Activated CD8-positive, alpha-beta memory T cell treated with anti-CD3 and anti-CD28 coated beads, Interleukin-2, amount 50 U/mL, for 24 hours (primary cell): ENCODE measurements around the gene DIAPH1.

Source experiments
- DNase-seq: peaks from one replicate; pipeline ENCODE4 v3.0.0-alpha.2; 2020; ENCODE audit errors: extremely low read depth

The DIAPH1 gene

DNA sequence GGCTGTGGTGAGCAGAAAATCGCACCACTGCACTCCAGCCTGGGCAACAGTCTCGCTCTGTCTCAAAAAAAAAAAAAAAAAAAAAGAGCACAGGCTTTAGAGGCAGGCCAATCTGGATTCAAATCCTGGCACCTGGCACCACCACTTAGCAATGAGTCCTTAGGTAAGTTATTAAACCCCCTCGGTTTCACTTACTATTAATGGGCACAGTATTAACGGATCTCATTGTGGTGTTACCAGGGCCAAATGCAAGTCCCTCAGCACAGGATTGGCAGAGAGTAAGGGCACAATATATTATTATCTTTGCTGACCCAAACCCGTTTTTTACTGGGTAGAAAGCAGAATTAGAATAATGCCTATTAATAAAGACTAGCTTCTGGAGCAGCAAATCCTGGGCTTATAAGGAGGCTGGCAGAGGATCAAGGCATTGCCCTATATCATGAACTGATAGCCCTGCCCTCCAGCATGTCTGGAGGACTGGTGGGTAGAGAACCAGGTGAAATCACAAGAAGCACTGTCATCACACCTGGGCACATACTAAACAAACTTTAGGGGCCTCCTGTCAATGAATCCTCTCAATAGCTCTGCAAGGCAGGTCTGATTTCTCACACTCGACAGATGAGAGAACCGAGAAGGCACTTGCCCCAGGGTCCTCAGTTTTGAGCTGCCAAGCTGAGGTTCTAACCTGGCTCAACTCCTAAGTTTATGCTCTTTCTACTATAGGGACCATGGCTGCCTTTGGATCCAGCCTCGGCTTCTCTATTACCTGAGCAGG is 112.2 kb downstream of the DIAPH1 start:
- DNase-seq = no peak

DNA sequence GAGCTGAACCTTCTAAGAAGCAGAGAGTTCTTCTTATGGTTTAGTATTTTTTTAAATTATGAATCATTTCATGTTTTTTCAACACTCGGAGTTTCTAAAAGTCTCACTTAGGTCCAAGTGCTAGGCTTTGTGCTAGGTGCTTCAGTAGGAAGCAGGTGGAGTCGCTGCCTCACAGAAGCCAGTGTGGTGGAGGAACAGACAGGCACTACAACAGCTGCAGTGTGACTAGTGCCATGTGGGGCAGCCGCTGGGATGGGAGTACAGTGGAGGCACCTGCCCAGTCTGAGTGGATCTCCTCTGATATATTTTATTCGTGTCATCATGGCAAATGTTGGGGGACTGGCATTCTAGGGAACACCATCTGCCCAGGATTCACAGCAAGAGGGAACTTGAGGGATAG is 114.6 kb downstream of the DIAPH1 start:
- DNase-seq = no peak

DNA sequence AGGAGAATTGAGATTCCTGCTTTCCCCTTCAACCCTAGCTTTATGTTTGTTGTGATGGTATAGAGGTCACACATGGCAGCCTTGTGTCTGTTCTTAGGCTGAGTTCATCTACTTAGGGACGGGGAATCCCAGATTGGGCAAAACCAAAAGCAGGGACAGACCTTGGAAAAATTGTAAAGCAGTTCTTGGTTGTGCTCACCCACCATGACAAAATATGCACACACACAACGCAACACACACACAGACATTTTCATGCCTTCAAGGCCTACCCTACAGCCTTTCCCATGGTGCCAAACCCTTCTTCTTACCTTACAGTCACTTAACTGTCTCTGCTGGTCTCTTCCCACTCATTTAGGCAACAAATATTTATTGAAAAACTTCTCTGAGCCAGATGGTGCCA is 115.1 kb downstream of the DIAPH1 start:
- DNase-seq = no peak

DNA sequence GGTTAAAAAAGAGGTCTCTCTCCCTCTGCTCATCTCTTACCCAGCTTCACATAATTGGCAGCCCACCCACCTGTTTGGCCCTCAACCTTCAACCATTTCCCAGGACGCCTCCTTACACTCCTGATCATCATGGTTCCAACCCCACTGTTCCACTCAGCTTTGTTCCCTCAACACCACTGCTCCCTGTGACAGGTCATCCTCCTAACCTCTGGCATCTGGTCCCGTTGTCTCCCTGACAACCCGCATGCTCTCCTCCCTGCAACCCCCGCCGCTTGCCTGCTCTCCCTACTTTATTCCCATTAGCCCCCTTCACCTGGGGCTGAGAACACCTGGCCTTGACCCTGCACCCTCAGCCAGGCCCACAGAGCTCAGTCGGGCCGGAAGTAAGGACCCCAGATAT is 117.0 kb downstream of the DIAPH1 start:
- DNase-seq = no peak

DNA sequence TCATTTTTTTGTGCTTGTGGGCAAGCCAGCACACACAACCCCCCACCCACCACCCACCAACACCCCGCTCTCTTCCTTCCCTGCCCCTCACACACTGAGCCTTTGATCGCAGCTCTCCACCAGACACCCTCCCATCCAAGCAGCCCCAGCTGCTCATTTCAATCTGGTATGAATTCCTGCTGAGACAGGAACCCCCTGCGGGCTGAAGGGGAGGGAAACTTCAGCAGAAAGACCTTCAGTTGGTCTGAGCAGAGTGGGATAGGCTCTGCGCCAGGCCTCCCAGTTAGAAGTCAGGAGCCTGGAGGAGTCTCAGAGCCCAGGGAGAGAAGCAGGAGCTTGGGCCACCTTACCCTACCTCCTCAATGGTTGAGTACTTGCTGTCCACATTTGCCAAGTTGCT is 122.8 kb downstream of the DIAPH1 start:
- DNase-seq = no peak

DNA sequence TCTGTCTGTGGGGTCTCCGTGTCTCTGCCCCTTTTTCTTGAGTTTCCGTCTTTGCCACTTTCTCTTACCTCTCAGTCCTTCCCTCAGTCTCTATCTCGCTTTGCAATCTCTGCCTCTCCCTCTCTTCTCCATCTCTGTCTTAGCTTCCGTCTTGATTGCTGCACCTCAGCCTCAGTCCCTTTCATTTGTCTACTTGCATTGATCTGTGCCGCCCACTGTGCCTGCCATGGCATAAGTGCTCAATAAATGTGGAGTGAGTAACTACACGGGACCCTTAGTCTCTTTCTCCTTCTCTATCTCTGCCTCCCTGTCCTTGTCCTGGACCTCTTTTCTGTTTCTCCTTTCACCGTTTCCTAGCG is 123.4 kb downstream of the DIAPH1 start:
- no peak for DNase-seq

DNA sequence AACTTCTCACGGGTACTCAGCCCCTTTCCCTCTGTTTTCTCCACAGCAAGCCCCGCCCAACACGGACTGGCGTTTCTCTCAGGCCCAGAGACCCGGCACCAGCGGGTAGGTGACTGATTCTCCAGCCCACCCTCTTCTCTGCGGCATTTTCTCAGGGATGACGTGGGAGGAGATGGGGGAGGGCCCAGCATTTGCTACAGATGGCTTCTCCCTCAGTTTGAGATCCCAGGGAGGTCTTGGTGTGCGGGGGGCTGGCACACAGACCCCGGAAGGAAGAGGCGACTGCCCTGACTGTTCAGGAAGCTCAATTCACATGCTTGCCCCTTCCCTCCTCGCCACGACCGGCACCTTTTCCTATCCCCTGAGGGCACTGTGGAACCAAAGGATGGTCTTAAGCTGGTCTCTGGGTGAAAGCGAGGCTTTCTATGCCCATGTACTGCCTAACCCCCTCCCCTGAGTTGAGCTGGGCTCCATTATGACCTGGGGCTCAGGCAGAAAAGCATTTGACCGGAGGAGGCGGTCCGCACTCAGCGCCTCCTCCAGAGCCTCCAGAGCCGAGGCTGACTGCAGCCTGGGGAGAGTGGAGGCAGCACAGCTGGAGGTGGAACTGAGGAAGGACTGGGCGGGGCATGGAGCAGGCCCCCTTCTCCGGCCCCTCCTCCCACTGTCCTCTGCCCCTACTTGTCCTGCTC is 123.9 kb downstream of the DIAPH1 start:
- no peak for DNase-seq

DNA sequence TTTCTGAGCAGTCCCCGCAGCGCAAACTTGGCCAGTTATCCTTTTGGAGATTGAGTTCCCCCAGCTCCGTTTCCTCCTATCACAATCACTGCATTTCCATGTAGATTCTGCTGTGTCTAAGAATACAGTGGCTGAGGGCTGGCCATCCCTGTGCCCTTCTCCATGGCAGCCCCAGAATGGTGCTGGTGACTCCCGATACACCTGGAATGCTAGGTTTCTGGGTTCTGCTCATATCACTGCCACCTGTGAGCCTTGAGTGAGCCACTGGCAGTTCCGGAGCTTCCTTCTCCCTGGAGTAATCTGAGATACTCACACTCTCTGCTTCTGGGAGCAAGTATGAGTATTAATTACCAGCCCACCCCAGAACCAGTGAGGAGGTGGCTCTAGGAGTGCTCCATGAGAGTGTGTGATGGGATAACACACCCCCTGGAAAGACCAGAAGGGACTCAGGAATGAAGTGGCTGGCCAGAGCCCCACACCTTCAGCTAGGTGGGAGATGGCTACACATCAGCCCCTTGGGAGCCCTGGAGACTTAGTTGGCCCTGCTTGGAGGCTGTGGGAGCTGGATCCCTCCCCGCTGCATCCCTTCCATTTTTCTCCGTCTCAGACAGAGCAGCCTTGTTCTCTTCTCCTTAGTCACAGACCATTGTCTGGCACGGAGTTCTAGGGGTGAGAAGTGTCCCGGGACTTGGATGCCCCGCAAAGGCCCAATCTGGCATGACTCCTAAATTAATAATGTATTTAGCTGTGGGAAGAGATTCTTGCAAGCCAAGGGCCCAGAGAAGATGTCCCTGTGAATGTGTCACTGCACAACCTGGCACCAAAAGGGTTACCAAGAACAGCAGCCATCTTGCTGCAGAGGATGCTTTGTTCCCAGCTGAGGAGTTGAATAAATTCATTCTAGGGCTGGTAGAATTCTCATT is 125.0 kb downstream of the DIAPH1 start:
- no peak for DNase-seq

DNA sequence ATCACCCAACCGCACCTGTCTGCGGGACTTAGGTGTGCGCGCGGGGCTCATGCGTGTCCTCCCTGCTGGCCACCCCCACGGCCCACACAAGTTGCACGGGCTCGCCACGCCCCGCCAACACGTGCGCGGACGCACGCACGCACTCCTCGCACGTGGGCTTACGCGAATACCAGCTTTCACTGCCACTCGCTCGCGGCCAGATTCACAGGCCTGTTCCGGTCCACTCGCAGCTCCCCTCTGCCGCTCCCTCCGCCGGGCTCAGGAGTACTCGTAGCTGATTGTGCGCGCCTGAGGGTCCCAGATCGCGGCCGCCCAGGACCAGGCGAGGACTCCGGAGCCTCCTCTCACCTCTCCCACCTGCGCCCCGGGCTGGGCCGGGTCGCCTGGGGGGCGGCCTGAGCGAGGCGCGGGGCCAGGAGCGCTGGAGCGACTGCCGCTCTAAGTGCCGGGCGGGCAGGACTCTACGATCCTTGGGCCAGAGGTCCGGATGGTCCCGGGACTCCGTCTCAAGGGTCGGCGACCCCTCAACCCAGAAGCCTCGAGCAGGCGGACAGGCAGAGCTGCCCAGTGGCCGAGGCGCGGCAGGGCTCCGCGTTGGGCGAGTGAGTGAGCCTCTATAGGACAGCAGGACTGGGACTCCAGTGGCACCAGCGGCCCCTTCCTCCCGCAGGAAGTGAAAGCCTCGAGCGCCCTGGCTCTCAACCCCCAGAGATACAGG is 126.5 kb downstream of the DIAPH1 start:
- no peak for DNase-seq

DNA sequence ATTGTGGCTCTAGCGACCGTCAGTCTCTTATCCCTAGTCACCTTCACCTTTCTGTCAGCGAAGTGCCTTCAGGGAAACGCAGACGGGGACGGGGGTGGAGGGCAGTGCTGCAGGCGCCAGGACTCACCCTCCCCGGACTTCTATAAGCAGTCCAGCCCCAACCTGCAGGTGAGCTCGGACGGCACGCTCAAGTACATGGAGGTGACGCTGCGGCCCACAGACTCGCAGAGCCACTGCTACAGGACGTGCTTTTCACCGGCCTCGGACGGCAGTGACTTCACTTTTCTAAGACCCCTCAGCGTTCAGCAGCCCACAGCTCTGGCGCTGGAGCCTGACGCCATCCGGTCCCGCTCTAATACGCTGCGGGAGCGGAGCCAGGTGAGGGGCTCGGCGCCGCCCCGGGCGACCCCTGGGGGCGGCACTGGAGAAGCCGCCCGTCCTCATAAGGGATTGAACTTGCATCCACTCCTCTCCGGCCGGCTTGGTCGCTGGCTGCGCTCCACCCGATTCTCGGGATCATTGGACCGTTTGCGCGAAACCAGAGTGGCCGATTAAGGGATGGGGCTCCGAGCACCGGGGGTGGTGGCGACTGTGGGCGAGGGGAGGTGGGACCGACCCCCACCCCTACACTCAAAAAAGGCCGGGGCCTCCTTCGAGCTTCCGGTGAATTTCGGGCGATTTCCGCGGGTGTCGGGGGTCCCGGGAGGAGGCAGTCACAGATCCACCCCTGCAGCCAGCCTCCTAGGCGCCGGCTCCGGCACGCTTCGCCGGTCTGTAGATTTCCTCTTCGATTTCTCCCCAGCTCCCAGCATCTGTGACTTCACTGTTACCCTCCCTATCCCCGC is 127.3 kb downstream of the DIAPH1 start:
- no peak for DNase-seq

DNA sequence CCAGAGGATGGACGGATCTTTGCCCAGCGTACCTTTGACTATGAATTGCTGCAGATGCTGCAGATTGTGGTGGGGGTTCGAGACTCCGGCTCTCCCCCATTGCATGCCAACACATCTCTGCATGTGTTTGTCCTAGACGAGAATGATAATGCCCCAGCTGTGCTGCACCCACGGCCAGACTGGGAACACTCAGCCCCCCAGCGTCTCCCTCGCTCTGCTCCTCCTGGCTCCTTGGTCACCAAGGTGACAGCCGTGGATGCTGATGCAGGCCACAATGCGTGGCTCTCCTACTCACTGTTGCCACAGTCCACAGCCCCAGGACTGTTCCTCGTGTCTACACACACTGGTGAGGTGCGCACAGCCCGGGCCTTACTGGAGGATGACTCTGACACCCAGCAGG is 128.0 kb downstream of the DIAPH1 start:
- DNase-seq = no peak

DNA sequence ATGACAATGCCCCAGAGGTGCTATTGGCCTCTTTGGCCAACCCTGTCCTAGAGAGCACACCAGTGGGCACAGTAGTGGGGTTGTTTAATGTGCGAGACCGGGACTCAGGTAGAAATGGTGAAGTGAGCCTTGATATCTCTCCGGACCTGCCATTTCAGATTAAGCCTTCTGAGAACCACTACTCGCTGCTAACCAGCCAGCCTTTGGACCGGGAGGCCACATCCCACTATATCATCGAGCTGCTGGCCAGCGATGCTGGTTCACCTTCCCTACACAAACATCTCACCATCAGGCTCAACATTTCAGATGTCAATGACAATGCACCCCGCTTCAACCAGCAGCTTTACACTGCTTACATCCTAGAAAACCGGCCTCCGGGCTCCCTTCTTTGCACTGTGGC is 128.5 kb downstream of the DIAPH1 start:
- no peak for DNase-seq

DNA sequence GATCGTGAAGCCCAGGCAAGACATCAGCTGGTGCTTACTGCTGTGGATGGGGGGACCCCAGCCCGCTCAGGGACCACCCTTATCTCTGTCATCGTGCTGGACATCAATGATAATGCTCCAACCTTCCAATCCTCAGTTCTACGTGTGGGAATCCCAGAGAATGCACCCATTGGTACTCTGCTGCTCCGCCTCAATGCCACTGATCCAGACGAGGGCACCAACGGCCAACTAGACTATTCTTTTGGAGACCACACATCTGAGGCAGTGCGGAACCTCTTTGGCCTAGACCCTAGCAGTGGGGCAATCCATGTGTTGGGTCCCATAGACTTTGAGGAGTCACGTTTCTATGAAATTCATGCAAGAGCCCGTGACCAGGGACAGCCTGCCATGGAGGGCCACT is 129.0 kb downstream of the DIAPH1 start:
- no peak for DNase-seq

DNA sequence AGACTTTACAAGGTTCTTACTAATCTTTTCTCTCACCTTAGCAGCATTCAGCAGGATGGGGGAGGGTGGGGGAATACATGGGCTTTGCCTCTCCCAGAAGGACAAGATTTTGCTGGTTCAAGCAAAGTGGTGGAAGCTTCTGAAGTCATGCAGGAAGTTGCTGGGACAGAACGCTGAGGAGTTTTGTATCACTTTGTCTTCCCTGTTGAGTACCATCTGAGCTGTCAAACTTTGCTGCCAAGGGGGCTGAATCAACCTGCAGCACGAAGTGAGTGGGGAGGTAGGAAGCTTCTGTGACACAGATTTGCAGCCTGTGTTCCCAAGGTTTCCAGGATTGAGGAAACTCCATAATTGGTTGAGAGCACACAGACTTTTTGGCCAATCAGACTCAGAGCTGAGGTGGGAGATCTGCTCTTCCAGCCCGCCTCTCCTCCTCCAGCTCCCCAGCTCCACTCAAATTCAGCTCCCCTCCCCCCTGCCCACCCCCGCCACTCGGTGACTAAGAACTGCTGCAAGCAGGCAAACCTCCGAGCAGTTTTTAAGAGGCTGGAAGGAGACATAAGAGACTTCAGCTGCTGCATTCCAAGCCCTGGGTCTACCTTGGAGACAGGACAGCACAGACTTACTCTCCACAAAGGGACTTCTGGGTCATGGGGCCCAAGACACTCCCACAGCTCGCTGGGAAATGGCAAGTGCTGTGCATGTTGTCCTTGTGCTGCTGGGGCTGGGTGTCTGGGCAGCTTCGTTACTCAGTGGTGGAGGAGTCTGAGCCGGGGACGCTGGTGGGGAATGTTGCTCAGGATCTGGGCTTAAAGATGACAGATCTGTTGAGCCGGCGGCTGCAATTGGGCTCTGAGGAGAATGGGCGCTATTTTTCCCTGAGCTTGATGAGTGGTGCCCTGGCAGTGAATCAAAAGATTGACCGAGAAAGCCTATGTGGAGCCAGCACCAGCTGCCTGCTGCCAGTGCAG is 129.9 kb downstream of the DIAPH1 start, which contains the start of gene PCDHGC5:
PCDHGC5 (plus strand) TSS at position 491 of the 971 bp plus-strand sequence; CDS start at position 651, 160 bp downstream.
- no peak for DNase-seq

DNA sequence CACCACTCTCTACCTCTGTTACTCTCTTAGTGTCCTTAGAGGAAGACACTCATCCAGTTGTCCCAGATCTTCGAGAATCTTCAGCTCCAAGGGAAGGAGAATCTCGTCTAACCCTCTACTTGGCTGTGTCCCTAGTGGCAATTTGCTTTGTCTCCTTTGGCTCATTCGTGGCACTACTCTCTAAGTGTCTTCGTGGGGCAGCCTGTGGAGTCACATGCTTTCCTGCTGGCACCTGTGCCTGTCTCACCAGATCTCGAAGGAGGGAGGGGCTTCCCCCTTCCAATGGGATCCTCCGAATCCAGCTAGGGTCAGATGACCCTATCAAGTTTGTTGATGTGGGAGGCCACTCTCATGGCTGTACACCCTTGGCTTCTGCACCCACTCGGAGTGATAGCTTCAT is 131.7 kb downstream of the DIAPH1 start:
- DNase-seq = no peak

DNA sequence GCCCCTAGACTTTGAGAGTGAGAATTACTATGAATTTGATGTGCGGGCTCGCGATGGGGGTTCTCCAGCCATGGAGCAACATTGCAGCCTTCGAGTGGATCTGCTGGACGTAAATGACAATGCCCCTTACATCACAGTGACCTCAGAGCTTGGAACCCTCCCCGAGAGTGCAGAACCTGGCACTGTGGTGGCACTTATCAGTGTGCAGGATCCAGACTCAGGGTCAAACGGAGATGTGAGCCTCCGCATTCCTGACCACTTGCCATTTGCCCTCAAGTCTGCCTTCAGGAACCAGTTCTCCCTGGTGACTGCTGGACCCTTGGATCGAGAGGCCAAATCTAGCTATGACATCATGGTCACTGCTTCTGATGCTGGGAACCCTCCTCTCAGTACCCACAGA is 132.7 kb downstream of the DIAPH1 start:
- no peak for DNase-seq

DNA sequence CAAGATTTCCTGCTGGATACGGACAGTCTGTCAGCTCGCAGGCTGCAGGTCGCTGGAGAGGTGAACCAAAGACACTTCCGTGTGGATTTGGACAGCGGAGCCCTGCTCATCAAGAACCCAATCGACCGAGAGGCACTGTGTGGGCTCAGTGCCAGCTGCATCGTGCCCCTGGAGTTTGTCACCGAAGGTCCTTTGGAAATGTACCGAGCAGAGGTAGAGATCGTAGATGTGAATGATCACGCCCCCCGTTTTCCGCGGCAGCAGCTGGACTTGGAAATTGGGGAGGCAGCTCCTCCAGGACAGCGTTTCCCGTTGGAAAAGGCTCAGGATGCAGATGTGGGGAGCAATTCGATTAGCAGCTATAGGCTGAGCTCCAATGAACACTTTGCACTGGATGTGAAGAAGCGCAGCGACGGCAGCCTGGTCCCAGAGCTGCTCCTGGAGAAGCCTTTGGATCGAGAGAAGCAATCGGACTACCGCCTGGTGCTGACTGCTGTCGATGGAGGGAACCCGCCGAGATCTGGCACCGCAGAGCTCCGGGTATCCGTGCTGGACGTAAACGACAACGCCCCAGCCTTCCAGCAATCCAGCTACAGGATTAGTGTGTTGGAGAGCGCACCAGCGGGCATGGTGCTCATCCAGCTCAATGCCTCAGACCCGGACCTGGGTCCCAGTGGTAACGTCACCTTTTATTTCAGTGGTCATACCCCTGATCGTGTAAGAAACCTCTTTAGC is 133.3 kb downstream of the DIAPH1 start:
- no peak for DNase-seq

DNA sequence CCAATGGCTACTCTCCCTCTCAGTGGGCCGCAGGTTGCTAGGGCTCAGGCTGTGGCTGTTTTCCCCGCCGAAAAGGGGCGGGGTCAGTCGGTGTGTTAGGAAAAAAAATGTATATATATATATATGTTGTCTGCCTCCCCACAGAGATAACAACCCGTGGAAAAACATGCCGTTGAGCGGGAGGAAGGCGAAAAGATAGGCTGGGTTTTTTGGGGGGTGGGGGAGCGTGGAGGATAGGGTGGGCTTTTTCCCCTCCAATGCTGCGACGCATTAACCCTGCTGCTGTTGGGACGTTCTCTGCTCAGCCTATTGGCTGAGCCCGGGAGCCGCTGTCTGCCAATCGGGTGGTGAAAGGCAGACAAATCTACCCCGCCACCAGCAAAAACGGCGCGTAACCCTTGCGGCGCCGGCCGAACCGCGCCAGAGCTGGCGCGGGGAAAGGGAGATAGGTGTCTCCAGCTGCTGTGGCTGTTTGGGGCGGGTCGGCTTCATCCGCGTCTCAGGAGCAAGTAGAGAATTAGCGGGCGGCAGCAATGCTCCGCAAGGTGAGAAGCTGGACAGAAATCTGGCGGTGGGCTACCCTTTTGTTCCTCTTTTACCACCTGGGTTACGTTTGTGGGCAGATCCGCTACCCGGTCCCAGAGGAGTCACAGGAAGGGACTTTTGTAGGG is 134.0 kb downstream of the DIAPH1 start, which contains the start of gene PCDHGC4:
PCDHGC4 (plus strand) TSS at position 390 of the 671 bp plus-strand sequence; CDS start at position 534, 144 bp downstream.
- no peak for DNase-seq
